MCF 10A (cell line): ENCODE measurements around the gene CEP131. TPM values are rescaled to one million over a fixed set of nuclear protein-coding genes. Genes with fewer than 3 reads are reported as not detected.

Source experiments
- BruUV-seq: library from RNA; stranded (reverse); fragments of 400-500 nt; replicated peaks from 2 replicates; lab custom pipeline; 2021; lab: Mats Ljungman, UMichigan
- CTCF ChIA-PET: fragments of 300-600 bp; sonication (Branson Sonifier 250); formaldehyde crosslinking; extraction: SDS; loops from one replicate; lab custom pipeline; 2021; ENCODE audit warnings: antibody characterized with exemption, inconsistent platforms; lab: Yijun Ruan, JAX
- POLR2A ChIA-PET: fragments of 300-600, 350-650 bp; sonication (Branson Sonifier 250); formaldehyde crosslinking; extraction: SDS; loops from one replicate; lab custom pipeline; 2020; ENCODE audit warnings: antibody characterized with exemption, inconsistent platforms; lab: Yijun Ruan, JAX
- DNase-seq: peaks from one replicate; pipeline ENCODE4 v3.0.0-alpha.2; 2018; ENCODE audit not compliant: unreplicated experiment
- H3K27ac Mint-ChIP-seq: one replicate; pipeline ENCODE4 v1.8.0; 2022; ENCODE audit warnings: mild to moderate bottlenecking, low read depth, mixed read lengths; ENCODE audit not compliant: unreplicated experiment
- H3K27me3 Mint-ChIP-seq: one replicate; pipeline ENCODE4 v1.8.0; 2022; ENCODE audit warnings: mixed read lengths; ENCODE audit not compliant: insufficient read depth, unreplicated experiment
- H3K36me3 Mint-ChIP-seq: one replicate; pipeline ENCODE4 v1.8.0; 2022; ENCODE audit warnings: mild to moderate bottlenecking, moderate library complexity, mixed read lengths; ENCODE audit not compliant: insufficient read depth, unreplicated experiment
- H3K4me1 Mint-ChIP-seq: one replicate; pipeline ENCODE4 v1.8.0; 2022; ENCODE audit warnings: mixed read lengths; ENCODE audit not compliant: insufficient read depth, unreplicated experiment
- H3K4me3 Mint-ChIP-seq: one replicate; pipeline ENCODE4 v1.8.0; 2022; ENCODE audit warnings: mild to moderate bottlenecking, moderate library complexity, mixed read lengths; ENCODE audit not compliant: unreplicated experiment
- H3K9me3 Mint-ChIP-seq: one replicate; pipeline ENCODE4 v1.8.0; 2022; ENCODE audit warnings: mixed read lengths; ENCODE audit not compliant: unreplicated experiment
- CTCF ChIP-seq: fragments of 200-600 bp; IDR thresholded peaks from one replicate; pipeline ENCODE4 v1.8.0; 2022; ENCODE audit warnings: antibody characterized with exemption, mild to moderate bottlenecking; ENCODE audit not compliant: unreplicated experiment
- intact Hi-C: fragments of 100-400 bp; cut with micrococcal nuclease; formaldehyde crosslinking; loops from 2 replicates; pipeline ENCODE4 v1.14.1; 2022
- total RNA-seq: library from RNA; stranded (reverse); gene quantifications from 2 replicates; pipeline ENCODE4 v1.2.3, GENCODE V29; 2022

CEP131 gene
- total RNA-seq, 1 experiment from 2014 or later, result 9.5 TPM

DNA sequence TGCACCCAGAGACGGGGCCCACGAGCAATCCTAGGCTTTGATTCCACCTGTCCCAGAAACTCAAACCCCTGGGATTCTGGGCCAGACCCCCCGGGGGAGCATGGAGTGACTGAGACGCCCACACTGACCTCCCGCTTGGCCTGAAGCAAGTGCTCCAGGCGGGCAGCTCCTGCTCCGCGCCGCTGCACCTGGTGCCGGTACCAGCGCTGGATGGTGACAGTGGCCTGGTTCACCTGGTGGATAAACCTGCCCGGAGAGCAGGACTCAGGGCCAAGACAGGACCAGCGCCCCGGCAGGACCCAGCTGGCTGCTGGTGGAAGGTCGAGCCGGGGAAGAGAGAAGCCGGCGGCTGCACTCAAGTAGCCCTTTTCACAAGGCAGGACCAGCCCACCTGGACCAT is 22.6 kb downstream of the CEP131 start:
- Mint-ChIP-seq H3K9me3 (no peaks in the 10 kb centered on the region), H3K27me3 (no peaks in the 10 kb centered on the region), H3K36me3 (peaks cover 19% of the 10 kb centered on the region), H3K4me3 (no peak overlapping the region), H3K27ac (no peak overlapping the region), H3K4me1 (no peaks in the 10 kb centered on the region)
- BruUV-seq, result no TSS peak
- no peak for DNase-seq
- POLR2A ChIA-PET, result no interaction called here
- intact Hi-C loops, result loop anchor here (2.0 kb wide), 1 partner anchor 57 kb away; no protein-coding TSS in a partner anchor
- no peak for TF ChIP-seq CTCF
- CTCF ChIA-PET, result interaction anchor here (0.6 to 1.9 kb wide), 6 partner anchors 9 to 177 kb away, joined by 3 to 7 read pairs (median 3); no protein-coding TSS in a partner anchor

- Mint-ChIP-seq H3K4me3 (no peak overlapping the region), H3K9me3 (no peaks in the 10 kb centered on the region), H3K36me3 (peaks cover 17% of the 10 kb centered on the region), H3K27me3 (no peaks in the 10 kb centered on the region), H3K27ac (no peak overlapping the region), H3K4me1 (no peaks in the 10 kb centered on the region)
- intact Hi-C loops, result no loop called here
- ChIA-PET POLR2A (no interaction called here), CTCF (interaction anchor here (1.2 to 1.6 kb wide), 2 partner anchors 12 to 56 kb away, joined by 3 to 4 read pairs; no protein-coding TSS in a partner anchor)
- DNase-seq, result no peak
- BruUV-seq, result no TSS peak
- no peak for TF ChIP-seq CTCF
Measured at GRCh38 chr17:81199482-81199830, 23.3 kb downstream of the CEP131 start.

DNA sequence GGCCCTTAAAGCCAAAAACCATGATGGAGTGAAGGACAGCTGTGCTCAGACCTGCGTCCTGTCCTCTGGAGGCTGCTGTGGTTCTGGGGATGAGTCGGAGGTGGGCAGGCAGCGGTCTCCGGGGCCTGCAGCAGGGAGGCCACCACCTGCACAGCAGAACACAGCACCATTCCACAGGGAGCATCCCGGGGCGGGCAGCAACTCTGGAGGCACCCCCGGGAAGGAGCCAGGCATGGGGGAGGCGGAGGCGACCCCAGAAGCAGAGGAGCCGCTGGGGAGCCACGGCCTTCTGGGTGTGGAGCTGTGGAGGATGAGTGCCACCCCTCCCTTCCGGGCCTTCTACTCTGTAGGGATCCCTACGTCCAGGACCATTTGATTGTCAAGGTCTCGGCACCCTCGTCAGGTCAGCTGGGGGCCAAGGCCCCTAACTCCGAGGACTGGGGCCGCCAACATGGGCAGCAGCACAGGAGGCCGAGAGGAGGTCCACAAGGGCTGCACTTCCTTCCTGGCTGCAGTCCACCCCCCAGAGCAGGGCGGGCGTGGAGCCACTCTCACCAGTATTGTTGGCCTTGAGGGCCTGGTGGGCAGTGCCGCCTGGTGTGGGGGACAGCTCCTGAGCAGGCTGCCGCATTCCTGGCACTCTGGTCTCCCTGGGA is 23.8 kb downstream of the CEP131 start:
- CTCF ChIA-PET, result interaction anchor here (1.2 to 1.6 kb wide), 2 partner anchors 11 to 56 kb away, joined by 3 to 4 read pairs; no protein-coding TSS in a partner anchor
- Mint-ChIP-seq H3K36me3 (peaks cover 12% of the 10 kb centered on the region), H3K9me3 (no peaks in the 10 kb centered on the region), H3K27ac (no peak overlapping the region), H3K4me3 (no peak overlapping the region), H3K27me3 (no peaks in the 10 kb centered on the region), H3K4me1 (no peaks in the 10 kb centered on the region)
- no peak for TF ChIP-seq CTCF
- BruUV-seq, result no TSS peak
- POLR2A ChIA-PET, result no interaction called here
- intact Hi-C loops, result no loop called here
- no peak for DNase-seq

DNA sequence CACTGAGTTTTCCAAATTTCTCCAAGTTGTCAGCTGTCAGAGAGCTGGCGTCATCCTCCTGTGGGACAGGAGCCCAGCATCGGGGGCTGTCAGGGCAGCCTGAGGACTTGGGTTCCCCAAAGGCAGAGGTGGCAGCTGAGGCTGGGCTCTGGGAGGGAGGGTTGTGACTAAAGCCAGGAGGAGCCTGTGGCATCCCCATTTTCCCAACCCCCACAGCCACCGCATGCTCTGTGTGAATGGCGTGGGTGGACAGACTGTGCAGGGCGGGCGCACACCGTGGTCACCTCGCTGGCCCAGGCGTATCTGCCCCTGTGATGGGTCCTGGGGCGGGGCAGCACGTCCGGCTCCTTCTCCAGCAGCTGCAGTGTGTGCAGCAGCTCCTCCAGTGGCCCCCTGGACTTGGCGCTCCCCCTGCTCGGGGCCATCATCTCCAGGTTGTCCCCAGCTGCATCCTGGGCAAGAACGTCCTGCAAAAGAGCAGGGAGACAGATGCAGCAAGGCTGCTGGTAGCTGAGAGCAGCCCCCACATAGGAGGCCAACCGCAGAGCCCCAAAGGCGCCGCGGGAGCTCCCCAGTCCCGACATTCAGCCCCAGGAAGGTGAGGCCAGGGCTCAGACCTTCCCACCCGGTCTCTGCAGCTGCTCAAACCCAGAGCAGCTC is 24.8 kb downstream of the CEP131 start:
- Mint-ChIP-seq H3K9me3 (no peaks in the 10 kb centered on the region), H3K27me3 (no peaks in the 10 kb centered on the region), H3K36me3 (peaks cover 7% of the 10 kb centered on the region), H3K4me1 (no peaks in the 10 kb centered on the region), H3K27ac (no peak overlapping the region), H3K4me3 (no peak overlapping the region)
- POLR2A ChIA-PET, result no interaction called here
- BruUV-seq, result no TSS peak
- no peak for DNase-seq
- no peak for TF ChIP-seq CTCF
- intact Hi-C loops, result no loop called here
- CTCF ChIA-PET, result interaction anchor here (0.7 to 1.6 kb wide), 2 partner anchors 40 to 55 kb away, joined by 3 to 4 read pairs; no protein-coding TSS in a partner anchor
